ENCODE measurements around the gene CTDSPL.
"Not testable (repeated sequence)": the region's sequence is repeated elsewhere in the genome, so short reads cannot be mapped to it uniquely, and the experiment has no call there.

CTDSPL gene

DNA sequence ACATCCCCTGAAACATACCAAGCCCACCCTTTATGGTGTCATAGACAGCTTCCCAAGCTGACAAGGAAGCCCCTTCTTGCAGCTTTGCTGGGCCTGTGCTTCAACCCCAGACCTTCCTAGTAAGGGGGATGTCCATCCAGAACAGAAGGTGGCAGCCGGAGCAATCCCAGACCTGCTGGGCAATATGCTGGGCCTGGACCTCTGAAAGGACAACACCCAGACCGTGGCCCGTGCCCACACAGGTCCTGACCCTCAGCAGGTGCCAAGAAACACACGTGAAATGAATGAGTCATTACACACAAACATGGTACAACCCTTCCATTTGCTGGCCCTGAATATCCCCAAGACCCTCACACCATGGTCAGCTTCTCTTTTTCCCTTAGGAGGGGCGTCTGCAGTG lies 109.1 kb downstream of the CTDSPL start:
- DNase-seq, result no peak

DNA sequence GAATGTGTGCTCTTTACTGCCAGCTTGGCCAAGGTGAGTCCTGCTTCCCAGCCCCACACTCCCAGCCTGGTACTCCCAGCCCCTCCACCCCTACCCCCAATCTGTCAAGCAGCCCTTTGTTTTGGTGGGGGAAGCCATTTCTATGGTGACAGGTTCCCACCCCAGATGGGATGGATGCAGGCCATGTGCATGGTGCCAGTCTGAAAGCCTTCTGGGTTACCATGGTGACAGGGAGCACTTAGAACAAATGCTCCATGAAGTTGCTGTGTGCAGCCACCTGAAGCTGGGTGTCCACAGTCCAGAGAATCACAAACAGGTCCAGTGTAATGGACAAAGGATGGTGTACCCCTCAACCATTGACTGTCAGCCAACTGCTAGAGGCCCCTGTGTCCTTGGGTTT lies 109.8 kb downstream of the CTDSPL start:
- DNase-seq, result no peak

- DNase-seq, result not testable (repeated sequence)
Observed at GRCh38 chr3:37972056-37972455, 110.4 kb downstream of the CTDSPL start.

GRCh38 chr3:37973246-37974054 lies 111.8 kb downstream of the CTDSPL start:
- no peak for DNase-seq

- DNase-seq, result no peak
Observed at GRCh38 chr3:37974121-37975083, 112.7 kb downstream of the CTDSPL start.

- DNase-seq, result peak; percentile 63
Observed at GRCh38 chr3:37979541-37980461, 118.1 kb downstream of the CTDSPL start.

- DNase-seq, result no peak
Observed at GRCh38 chr3:37980462-37981347, 119.0 kb downstream of the CTDSPL start.

DNA sequence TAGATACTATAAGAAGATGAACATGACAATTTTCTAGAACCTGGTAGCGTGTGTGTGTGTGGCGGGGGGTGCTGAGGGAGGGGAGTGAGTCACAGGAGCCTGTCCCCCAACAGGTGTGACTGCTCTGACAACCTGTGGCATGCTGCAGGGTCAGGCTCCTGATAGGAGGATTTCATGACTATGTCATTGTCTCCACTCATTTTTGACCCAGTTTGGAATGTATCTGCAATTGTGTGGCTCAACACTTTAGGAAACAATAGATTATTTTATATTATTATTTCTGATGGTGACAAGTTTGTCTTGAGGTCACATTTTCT lies 119.6 kb downstream of the CTDSPL start:
- no peak for DNase-seq

GRCh38 chr3:37982331-37982730 lies 120.7 kb downstream of the CTDSPL start:
- no peak for DNase-seq

DNA sequence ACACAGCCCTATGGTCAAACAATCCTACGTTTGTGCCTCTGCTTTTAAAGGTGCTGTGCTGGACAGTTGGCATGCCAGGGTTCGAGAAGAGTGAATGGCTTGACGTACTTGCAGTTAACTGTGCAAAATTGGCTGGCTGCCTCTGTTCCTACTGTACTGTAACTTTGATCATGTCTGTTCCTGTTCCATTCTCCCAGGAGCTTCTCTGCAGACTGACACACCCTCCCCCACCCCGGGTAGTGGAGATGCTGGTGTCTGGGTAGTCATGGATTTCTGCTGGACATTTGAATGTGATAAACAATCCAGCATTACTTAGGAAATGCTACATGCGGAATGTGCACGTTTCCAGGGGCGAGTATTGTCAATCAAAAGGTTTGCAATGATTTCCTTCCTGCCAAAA lies 122.4 kb downstream of the CTDSPL start:
- DNase-seq, result no peak

DNA sequence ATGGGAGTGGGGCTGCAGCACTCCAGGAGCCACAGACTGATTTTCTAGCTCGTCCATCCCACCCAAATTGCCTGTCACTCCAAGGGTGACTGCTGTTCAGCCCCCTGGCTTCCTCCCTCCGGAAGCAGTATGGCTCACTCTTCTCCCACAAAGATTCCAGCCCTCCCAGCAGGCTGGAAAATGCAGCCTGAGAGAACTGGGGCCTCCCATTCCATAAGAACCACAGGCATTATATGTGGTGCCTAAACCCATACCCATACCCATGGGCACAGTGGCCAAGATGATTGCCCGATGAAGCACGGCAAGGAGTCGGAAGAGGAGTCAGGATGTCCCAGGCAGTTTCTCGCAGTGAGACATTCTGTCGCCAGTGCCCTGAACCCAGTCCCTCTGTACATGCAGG lies 122.9 kb downstream of the CTDSPL start:
- DNase-seq, result no peak

DNA sequence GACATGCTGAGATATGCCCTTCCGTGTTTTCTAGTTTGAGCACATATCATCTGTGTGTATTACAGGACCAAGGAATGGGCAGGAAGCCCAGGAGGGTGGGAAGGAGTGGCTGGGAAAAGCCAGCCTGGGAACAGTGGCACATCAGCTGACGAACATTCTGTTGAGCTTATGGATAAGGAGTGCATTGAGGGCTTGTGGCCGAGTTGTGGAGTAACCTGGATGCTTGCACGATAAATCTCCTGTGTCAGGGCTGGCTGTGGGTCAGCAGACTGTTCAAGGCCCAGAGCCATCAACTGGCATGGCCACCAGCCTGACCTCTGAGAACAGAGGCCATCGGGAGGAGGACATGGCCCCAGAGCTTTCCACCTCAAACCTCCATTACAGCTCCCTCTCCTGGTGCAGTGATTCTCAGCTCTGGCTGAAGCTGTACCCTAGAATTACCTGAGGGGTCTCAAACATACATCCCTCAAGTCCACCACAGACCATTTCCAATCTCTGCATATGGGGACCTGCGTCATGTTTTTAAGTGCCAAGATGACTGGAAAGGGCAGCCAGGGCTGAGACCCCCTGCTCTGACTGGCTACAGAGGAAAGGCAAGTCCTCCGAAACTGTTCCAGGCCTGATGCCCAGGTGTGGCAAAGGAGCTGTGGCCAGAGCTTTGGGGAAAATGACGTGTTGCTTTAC lies 124.1 kb downstream of the CTDSPL start:
- DNase-seq, result no peak

DNA sequence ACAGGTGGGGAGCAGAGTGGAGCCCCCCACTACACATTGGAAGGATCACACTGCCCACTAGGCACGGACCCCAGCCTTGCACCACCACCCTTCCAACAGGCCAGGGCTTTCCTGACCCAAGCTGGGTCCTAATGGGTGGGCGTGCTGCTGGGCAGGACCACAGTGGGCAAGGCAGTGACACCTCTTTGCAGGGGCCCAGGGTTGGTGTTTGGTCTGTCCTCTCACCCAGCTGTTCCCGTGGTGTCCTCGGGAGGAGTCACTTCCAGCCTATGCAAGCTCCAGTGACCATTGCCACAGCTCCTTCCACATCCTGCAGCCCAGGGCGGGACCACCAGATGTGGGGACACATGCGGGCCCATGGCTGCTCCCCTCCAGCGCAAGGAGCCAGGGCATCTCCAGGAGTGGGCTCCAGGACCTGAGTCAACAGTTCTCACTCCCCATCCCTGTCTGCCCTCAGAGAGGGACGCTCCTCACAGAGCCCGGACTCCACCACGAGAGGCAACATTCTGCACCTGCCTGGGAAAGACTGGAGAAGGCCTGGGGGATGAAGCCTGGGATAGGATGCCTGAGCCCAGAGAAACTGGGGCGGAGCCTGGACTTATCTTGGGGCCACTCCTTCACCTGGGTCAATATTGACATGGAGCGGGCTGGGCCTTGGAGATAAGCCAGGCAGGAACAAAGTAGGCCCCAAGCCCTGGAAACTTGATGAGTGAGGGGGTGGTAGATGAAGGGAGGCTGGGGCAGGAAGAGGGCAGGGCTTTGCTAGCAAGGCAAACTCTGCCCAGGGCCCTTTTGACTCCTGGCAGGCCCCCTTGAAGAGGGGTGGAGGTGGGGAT lies 125.0 kb downstream of the CTDSPL start:
- no peak for DNase-seq

DNA sequence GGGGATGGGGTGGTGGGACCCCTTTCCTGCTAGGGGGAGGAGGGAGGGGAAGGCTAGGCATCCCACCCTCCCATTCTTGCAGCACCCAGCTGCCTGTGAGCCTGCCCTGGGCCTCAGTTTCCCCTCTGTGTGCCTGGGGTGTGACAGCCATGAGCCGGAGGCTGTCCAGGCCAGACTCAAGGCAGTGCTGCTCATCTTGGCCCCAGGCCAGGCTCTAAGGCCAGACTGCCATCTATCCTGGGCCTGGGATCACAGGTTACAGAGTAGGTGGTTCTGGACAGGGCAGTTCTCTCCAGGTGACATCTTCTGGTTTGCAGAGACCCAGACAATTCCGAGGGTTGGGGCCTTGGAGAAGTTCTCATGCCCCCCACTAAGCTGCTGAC lies 125.6 kb downstream of the CTDSPL start:
- DNase-seq, result no peak

DNA sequence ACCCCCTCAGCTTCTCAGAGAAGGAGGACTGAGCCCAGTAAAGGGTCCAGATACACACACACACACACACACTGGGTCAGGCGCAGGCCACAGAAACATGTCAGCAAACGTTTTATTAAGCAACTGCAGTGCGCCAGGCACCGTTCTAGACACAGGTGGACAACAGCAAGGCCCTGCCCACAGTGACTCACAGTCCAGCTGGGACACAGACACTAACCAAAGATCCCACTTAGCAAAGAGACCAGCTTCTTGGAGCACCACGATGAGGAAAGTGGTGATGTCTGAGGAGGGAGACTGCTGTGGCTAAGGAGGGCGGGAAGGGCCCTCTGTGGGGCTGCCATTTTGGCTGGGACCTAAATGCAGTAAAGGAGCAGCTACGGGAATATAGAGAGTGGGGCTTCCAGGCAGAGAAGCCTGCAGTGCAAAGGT lies 126.1 kb downstream of the CTDSPL start:
- no peak for DNase-seq

DNA sequence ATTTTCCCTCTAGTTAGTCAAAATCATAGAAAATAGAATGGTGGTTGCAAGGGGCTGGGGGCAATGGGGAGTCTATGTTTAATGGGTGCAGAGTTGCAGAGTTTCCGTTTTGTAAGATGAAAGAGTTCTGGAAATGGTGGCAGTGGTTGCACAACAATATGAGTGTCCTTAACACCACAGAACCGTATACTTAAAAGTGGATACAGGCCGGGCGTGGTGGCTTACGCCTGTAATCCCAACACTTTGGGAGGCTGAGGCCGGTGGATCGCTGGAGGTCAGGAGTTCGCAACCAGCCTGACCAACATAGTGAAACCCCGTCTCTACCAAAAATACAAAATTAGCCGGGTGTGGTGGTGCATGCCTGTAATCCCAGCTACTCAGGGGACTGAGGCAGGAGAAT lies 126.7 kb downstream of the CTDSPL start:
- not testable (repeated sequence) for DNase-seq

- DNase-seq, result no peak
Observed at GRCh38 chr3:37988931-37989525, 127.3 kb downstream of the CTDSPL start.

DNA sequence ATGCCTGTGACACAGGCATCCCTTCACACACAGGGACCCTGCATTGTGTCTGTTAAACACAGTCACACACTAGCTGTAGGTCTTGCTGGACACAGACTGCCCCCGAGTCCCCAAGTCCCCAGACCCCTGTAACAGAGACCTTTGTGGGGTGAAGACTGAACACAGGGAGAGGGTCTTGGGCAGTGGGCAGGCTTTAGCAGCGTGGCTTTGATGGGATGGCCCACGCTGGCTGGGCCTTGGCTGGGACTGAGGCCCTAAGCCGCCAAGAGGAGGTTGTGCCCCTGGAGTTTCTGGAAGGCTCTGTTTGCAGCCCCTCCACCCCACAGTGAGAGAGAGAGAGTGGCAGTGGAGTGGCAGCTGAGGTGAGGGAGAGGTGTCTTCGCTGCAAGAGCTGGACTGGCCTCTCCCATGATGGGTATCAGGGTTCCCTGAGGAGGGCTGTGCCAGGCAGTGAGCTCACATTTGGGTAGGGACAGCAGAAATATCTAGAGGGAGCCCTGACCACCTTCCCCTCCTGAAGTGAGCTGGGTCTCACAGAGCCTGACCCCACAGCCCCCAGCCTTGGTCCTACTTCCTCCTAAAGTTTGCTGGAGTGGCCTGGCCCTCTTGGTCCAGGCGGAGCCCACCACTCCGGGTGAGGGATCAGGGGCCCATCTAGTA lies 128.3 kb downstream of the CTDSPL start:
- DNase-seq, result no peak

- DNase-seq, result no peak
Observed at GRCh38 chr3:37990527-37990926, 128.8 kb downstream of the CTDSPL start, which contains the start of gene VILL. TSS of gene VILL (plus strand) at chr3:37990786. CDS start at chr3:37993673, 2,887 bp downstream.

Data from SIG-M5 (cell line).